CD4-positive, CD25-positive, alpha-beta regulatory T cell (primary cell): ENCODE results near the gene SELENOO. TPM values are rescaled to one million over a fixed set of nuclear protein-coding genes. Genes with fewer than 3 reads are reported as not detected.
A peak's percentile ranks its signal among the peaks of the same experiment; 100 is the strongest.

Experiments
- ATAC-seq, 2 donors: fragments of 150-1000 bp; cut with Tn5 transposase; one replicate each; pipeline ENCODE4 v1.10.0; 2021; ENCODE audit warnings: low read depth in 2 of 2, moderate number of reproducible peaks in 2 of 2, moderate library complexity in 1 of 2
- DNase-seq, 3 donors: peaks; one replicate each; pipeline versions ENCODE4 v3.0.0 to v3.0.0-alpha.2; 2012 to 2022; ENCODE audit warnings: mixed read lengths in 1 of 3
- H3K27ac ChIP-seq: one replicate; pipeline ENCODE4 v1.7.0; 2013; ENCODE audit warnings: mild to moderate bottlenecking, low read length; ENCODE audit not compliant: insufficient read depth, poor library complexity, severe bottlenecking
- H3K27me3 ChIP-seq: one replicate; pipeline ENCODE4 v1.7.0; 2013; ENCODE audit warnings: low read length; ENCODE audit not compliant: control insufficient read depth, insufficient read depth
- H3K36me3 ChIP-seq: one replicate; pipeline ENCODE4 v1.7.0; 2013; ENCODE audit warnings: mild to moderate bottlenecking, low read length, moderate library complexity; ENCODE audit not compliant: control insufficient read depth, insufficient read depth
- H3K4me1 ChIP-seq: 2 replicates; pipeline ENCODE4 v1.7.0; 2013; ENCODE audit warnings: mild to moderate bottlenecking, low read length; ENCODE audit not compliant: insufficient read depth, control insufficient read depth, poor library complexity, severe bottlenecking
- H3K4me3 ChIP-seq: one replicate; pipeline ENCODE4 v1.7.0; 2013; ENCODE audit warnings: low read depth, mild to moderate bottlenecking, low read length, moderate library complexity
- H3K9me3 ChIP-seq, 2 experiments: 1 replicate in 1 of 2; 2 replicates in 1 of 2; pipeline ENCODE4 v1.7.0; 2013; ENCODE audit warnings: low read length in 2 of 2, mild to moderate bottlenecking in 1 of 2, moderate library complexity in 1 of 2; ENCODE audit not compliant: control insufficient read depth in 2 of 2
- H3K27ac Mint-ChIP-seq, 3 donors: one replicate each; pipeline ENCODE4 v1.8.0; 2020 to 2022; ENCODE audit warnings: mild to moderate bottlenecking in 3 of 3, mixed read lengths in 3 of 3, moderate library complexity in 2 of 3
- H3K27me3 Mint-ChIP-seq: one replicate; pipeline ENCODE4 v1.8.0; 2022; ENCODE audit warnings: mild to moderate bottlenecking, mixed read lengths
- H3K36me3 Mint-ChIP-seq: one replicate; pipeline ENCODE4 v1.8.0; 2020; ENCODE audit warnings: mixed read lengths
- H3K4me1 Mint-ChIP-seq, 4 donors: one replicate each; pipeline ENCODE4 v1.8.0; 2020 to 2022; ENCODE audit warnings: mixed read lengths in 4 of 4, mild to moderate bottlenecking in 1 of 4
- H3K4me3 Mint-ChIP-seq, 4 donors: one replicate each; pipeline ENCODE4 v1.8.0; 2020 to 2022; ENCODE audit warnings: mild to moderate bottlenecking in 4 of 4, mixed read lengths in 4 of 4, moderate library complexity in 3 of 4
- H3K9me3 Mint-ChIP-seq, 7 donors: one replicate each; pipeline ENCODE4 v1.8.0; 2020 to 2022; ENCODE audit warnings: mixed read lengths in 7 of 7, mild to moderate bottlenecking in 3 of 7, moderate library complexity in 2 of 7
- polyA plus RNA-seq, 4 donors: library from polyadenylated mRNA; unstranded; fragments of 300-500 nt; fragmentation: Illumina TruSeq; gene quantifications; one replicate each; pipeline ENCODE4 v1.2.3, GENCODE V29; 2021
- total RNA-seq: library from RNA; stranded (reverse); gene quantifications from one replicate; pipeline ENCODE4 v1.2.3, GENCODE V29; 2022

Gene SELENOO
- total and polyA plus RNA-seq, 5 donors from 2014 or later = 1.8 to 31.9 (median 3.5) TPM

GRCh38 chr22:50179937-50180726 lies 20.7 kb upstream of the SELENOO start:
- ATAC-seq (no peak), DNase-seq (no peak)
- Mint-ChIP-seq H3K27ac (no peak overlapping the region), H3K4me1 (peaks cover 0 to 10% (median under 1%) of the 10 kb centered on the region in 4 donors), H3K9me3 (no peaks in the 10 kb centered on the region), H3K4me3 (peak overlapping the region in 2 of 4 donors; percentile 10 to 87), H3K36me3 (no peaks in the 10 kb centered on the region), H3K27me3 (no peaks in the 10 kb centered on the region)
- H3K9me3 ChIP-seq = no peaks in the 10 kb centered on the region
- peaks cover 2% of the 10 kb centered on the region for H3K4me1 ChIP-seq
- H3K36me3 ChIP-seq = no peaks in the 10 kb centered on the region
- no peak overlapping the region for H3K4me3 ChIP-seq
- H3K27me3 ChIP-seq = no peaks in the 10 kb centered on the region
- H3K27ac ChIP-seq = no peak overlapping the region

GRCh38 chr22:50180727-50181521 lies 19.9 kb upstream of the SELENOO start:
- Mint-ChIP-seq H3K4me3 (no peak overlapping the region), H3K4me1 (peaks cover 0 to 12% (median under 1%) of the 10 kb centered on the region in 4 donors), H3K9me3 (no peaks in the 10 kb centered on the region), H3K36me3 (no peaks in the 10 kb centered on the region), H3K27ac (no peak overlapping the region), H3K27me3 (no peaks in the 10 kb centered on the region)
- ATAC-seq (no peak), DNase-seq (no peak)
- no peaks in the 10 kb centered on the region for H3K9me3 ChIP-seq
- no peak overlapping the region for H3K4me3 ChIP-seq
- no peak overlapping the region for H3K27ac ChIP-seq
- H3K36me3 ChIP-seq = no peaks in the 10 kb centered on the region
- no peaks in the 10 kb centered on the region for H3K27me3 ChIP-seq
- H3K4me1 ChIP-seq = peaks cover 6% of the 10 kb centered on the region

GRCh38 chr22:50182176-50183081 lies 18.4 kb upstream of the SELENOO start:
- ATAC-seq = no peak
- no peaks in the 10 kb centered on the region for H3K27me3 Mint-ChIP-seq
- DNase-seq = no peak
- Histone ChIP-seq H3K4me1 (peaks cover 18% of the 10 kb centered on the region), H3K9me3 (no peaks in the 10 kb centered on the region), H3K27me3 (no peaks in the 10 kb centered on the region), H3K27ac (no peak overlapping the region), H3K36me3 (no peaks in the 10 kb centered on the region), H3K4me3 (no peak overlapping the region)
- peak overlapping the region in 1 of 4 donors; percentile 80 for H3K4me3 Mint-ChIP-seq
- H3K9me3 Mint-ChIP-seq = no peaks in the 10 kb centered on the region
- H3K27ac Mint-ChIP-seq = no peak overlapping the region
- peaks cover 0 to 20% (median 5%) of the 10 kb centered on the region in 4 donors for H3K4me1 Mint-ChIP-seq
- H3K36me3 Mint-ChIP-seq = no peaks in the 10 kb centered on the region

GRCh38 chr22:50183141-50183971 lies 17.5 kb upstream of the SELENOO start:
- no peaks in the 10 kb centered on the region for H3K36me3 ChIP-seq

GRCh38 chr22:50184004-50184901 lies 16.6 kb upstream of the SELENOO start:
- no peaks in the 10 kb centered on the region for H3K27me3 ChIP-seq
- no peak overlapping the region for H3K27ac ChIP-seq
- no peak for DNase-seq
- ATAC-seq = no peak
- H3K4me1 ChIP-seq = peaks cover 32% of the 10 kb centered on the region
- peak overlapping the region; percentile 68 to 93 (median 76) for H3K4me3 Mint-ChIP-seq
- peaks cover 0 to 33% (median 6%) of the 10 kb centered on the region in 4 donors for H3K4me1 Mint-ChIP-seq
- H3K9me3 ChIP-seq = no peaks in the 10 kb centered on the region
- no peak overlapping the region for H3K27ac Mint-ChIP-seq
- no peaks in the 10 kb centered on the region for H3K9me3 Mint-ChIP-seq
- H3K36me3 ChIP-seq = no peaks in the 10 kb centered on the region
- no peak overlapping the region for H3K4me3 ChIP-seq
- H3K36me3 Mint-ChIP-seq = no peaks in the 10 kb centered on the region
- H3K27me3 Mint-ChIP-seq = no peaks in the 10 kb centered on the region

More at GRCh38 chr22:50183141-50183971, 17.5 kb upstream of the SELENOO start:
- Mint-ChIP-seq H3K9me3 (no peaks in the 10 kb centered on the region), H3K4me3 (peak overlapping the region; percentile 61 to 87 (median 74)), H3K27ac (no peak overlapping the region), H3K27me3 (no peaks in the 10 kb centered on the region), H3K4me1 (peaks cover 0 to 25% (median 6%) of the 10 kb centered on the region in 4 donors), H3K36me3 (no peaks in the 10 kb centered on the region)
- Histone ChIP-seq H3K4me1 (peaks cover 23% of the 10 kb centered on the region), H3K27ac (no peak overlapping the region), H3K4me3 (no peak overlapping the region), H3K27me3 (no peaks in the 10 kb centered on the region), H3K9me3 (no peaks in the 10 kb centered on the region)
- ATAC-seq (no peak), DNase-seq (no peak)

GRCh38 chr22:50184902-50185374 lies 15.9 kb upstream of the SELENOO start:
- H3K9me3 ChIP-seq = no peaks in the 10 kb centered on the region
- no peak overlapping the region for H3K27ac Mint-ChIP-seq
- peaks cover 0 to 36% (median 5%) of the 10 kb centered on the region in 4 donors for H3K4me1 Mint-ChIP-seq
- H3K4me3 ChIP-seq = no peak overlapping the region
- H3K4me1 ChIP-seq = peaks cover 39% of the 10 kb centered on the region
- no peak overlapping the region for H3K27ac ChIP-seq
- no peaks in the 10 kb centered on the region for H3K27me3 ChIP-seq
- DNase-seq = no peak
- no peak for ATAC-seq
- H3K27me3 Mint-ChIP-seq = no peaks in the 10 kb centered on the region
- H3K4me3 Mint-ChIP-seq = peak overlapping the region; percentile 59 to 93 (median 88)
- no peaks in the 10 kb centered on the region for H3K9me3 Mint-ChIP-seq
- no peaks in the 10 kb centered on the region for H3K36me3 ChIP-seq
- H3K36me3 Mint-ChIP-seq = no peaks in the 10 kb centered on the region
